Sigmoid colon (tissue), 7 donors: ENCODE measurements around the gene BCL3. TPM values are rescaled to one million over a fixed set of nuclear protein-coding genes. Genes with fewer than 3 reads are reported as not detected.

Experiments used
- DNase-seq: peaks from one replicate; pipeline ENCODE4 v3.0.0-alpha.2; 2019
- H3K27ac ChIP-seq, 4 donors: fragments of 200-600 bp; sonication (generic); one replicate each; pipeline ENCODE4 v1.5.1; 2016 to 2019; ENCODE audit warnings: mild to moderate bottlenecking in 1 of 4
- H3K27me3 ChIP-seq, 3 donors: fragments of 200-600 bp; sonication (generic); one replicate each; pipeline ENCODE4 v1.5.1; 2019; ENCODE audit warnings: mild to moderate bottlenecking in 1 of 3
- H3K36me3 ChIP-seq, 4 donors: fragments of 200-600 bp; sonication (generic); one replicate each; pipeline ENCODE4 v1.5.1; 2016 to 2019
- H3K4me1 ChIP-seq, 4 donors: fragments of 200-600 bp; sonication (generic); one replicate each; pipeline ENCODE4 v1.5.1; 2017 to 2019
- H3K4me3 ChIP-seq, 4 donors: fragments of 200-600 bp; sonication (generic); one replicate each; pipeline ENCODE4 v1.5.1; 2017 to 2019; ENCODE audit warnings: mild to moderate bottlenecking in 2 of 4, moderate library complexity in 1 of 4
- H3K9me3 ChIP-seq, 4 donors: fragments of 200-600 bp in 3 of 4; sonication (generic) in 3 of 4; one replicate each; pipeline versions ENCODE4 v1.5.1 to v1.6.1; 2013 to 2019
- EP300 ChIP-seq, 4 donors: sonication (generic); formaldehyde crosslinking; IDR thresholded peaks; one replicate each; pipeline ENCODE4 v1.6.1; 2017; ENCODE audit warnings: antibody characterized with exemption in 4 of 4
- POLR2A ChIP-seq, 2 donors: fragments of 450-650 bp; IDR thresholded peaks; one replicate each; pipeline ENCODE4 v1.6.1; 2016; ENCODE audit warnings: antibody characterized with exemption in 2 of 2, mild to moderate bottlenecking in 2 of 2, moderate library complexity in 2 of 2
- POLR2AphosphoS5 ChIP-seq, 4 donors: sonication (generic); formaldehyde crosslinking; IDR thresholded peaks; one replicate each; pipeline ENCODE4 v1.6.1; 2017; ENCODE audit warnings: antibody characterized with exemption in 4 of 4
- WGBS, 2 donors: extraction: QIAGEN DNeasy Blood & Tissue Kit; methylation state at CpG; one replicate each; pipeline ENCODE4 v1.1.7; 2013; 5-methylcytosine and 5-hydroxymethylcytosine counted together
- intact Hi-C: fragments of 100-400 bp; cut with DNase I; formaldehyde crosslinking; loops from one replicate; pipeline ENCODE4 v1.15.1; 2023
- polyA plus RNA-seq, 3 donors: library from polyadenylated mRNA; stranded (reverse); fragments of 200-250 nt; gene quantifications; one replicate each; pipeline ENCODE4 v1.2.3, GENCODE V29; 2013
- small RNA-seq, 3 donors: library from RNA; depleted of rRNA; stranded (forward); fragments of <200 nt; gene quantifications; one replicate each; pipeline ENCODE3, GENCODE V24; 2016
- total RNA-seq, 4 donors: library from RNA; depleted of rRNA; stranded (reverse); fragments of >200 nt; gene quantifications; one replicate each; pipeline ENCODE4 v1.1.0, GENCODE V29; 2016
- TF ChIP-seq, protein P1 (sequence below), 4 experiments: fragments of 450-650 bp in 3 of 4; fragments of 200-600 bp in 1 of 4; IDR thresholded peaks; one replicate each; pipeline ENCODE4 v1.5.1; 2016 to 2019; ENCODE audit warnings: antibody characterized with exemption in 4 of 4, mild to moderate bottlenecking in 3 of 4, moderate library complexity in 2 of 4
- donor health status: healthy with polysubstance abuse.
- donor health status: Bipolar disorder and iron deficiency.
- donor health status: healthy.

BCL3 gene
- total and polyA plus RNA-seq, 7 donors: 13.9 to 104 (median 44.4) TPM

DNA sequence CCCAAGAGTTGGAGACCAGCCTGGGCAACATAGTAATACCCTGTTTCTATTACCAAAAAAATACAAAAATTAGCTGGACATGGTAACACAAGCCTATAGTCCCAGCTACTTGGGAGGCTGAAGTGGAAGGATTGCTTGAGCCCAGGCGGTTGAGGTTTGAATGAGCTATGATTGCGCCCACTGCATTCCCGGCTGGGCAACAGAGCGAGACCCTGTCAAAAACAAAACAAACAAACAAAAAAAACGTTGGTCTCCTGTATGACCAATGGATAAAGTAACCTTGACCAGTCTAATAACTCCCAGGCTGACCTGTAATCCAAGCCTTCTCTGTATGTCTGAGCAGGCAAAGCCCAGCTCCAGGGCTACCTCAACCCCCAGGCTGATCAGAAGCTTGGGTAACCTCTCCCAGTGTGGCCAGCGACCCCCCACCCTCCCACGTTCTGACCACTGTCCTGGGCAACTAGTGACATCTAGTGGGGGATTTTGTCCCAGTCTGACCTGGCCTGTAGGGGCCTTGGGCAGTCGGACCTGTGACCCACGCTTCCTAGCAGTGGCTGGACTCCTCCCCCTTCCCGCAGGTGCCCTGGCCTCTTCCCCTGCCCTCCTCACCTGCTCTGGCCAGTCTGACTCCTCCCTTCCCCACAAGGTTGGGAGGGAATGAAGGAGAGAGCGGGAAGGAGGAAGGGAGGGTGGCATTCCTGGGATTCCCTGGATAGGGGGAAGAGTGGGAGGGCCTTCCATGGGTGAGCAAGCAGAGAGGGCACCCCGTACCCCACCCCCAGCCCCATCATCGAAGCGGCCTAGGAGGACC is 59.3 kb downstream of the BCL3 start:
- H3K36me3 ChIP-seq: no peaks in the 10 kb centered on the region
- H3K9me3 ChIP-seq: no peaks in the 10 kb centered on the region
- H3K4me1 ChIP-seq: peaks cover 0 to 28% (median 20%) of the 10 kb centered on the region in 4 donors
- peak overlapping the region; percentile 49 to 77 (median 59) for H3K27ac ChIP-seq
- 17 to 31% methylated on average over 14 of the region's 14 CpGs for WGBS, 2 donors
- no peak for DNase-seq
- no peak for TF ChIP-seq POLR2A (IDR thresholded peaks at IDR 0.05)
- TF ChIP-seq EP300 (IDR thresholded peaks at IDR 0.05): no peak
- TF ChIP-seq POLR2AphosphoS5 (IDR thresholded peaks at IDR 0.05): no peak
- TF ChIP-seq, protein P1, sequence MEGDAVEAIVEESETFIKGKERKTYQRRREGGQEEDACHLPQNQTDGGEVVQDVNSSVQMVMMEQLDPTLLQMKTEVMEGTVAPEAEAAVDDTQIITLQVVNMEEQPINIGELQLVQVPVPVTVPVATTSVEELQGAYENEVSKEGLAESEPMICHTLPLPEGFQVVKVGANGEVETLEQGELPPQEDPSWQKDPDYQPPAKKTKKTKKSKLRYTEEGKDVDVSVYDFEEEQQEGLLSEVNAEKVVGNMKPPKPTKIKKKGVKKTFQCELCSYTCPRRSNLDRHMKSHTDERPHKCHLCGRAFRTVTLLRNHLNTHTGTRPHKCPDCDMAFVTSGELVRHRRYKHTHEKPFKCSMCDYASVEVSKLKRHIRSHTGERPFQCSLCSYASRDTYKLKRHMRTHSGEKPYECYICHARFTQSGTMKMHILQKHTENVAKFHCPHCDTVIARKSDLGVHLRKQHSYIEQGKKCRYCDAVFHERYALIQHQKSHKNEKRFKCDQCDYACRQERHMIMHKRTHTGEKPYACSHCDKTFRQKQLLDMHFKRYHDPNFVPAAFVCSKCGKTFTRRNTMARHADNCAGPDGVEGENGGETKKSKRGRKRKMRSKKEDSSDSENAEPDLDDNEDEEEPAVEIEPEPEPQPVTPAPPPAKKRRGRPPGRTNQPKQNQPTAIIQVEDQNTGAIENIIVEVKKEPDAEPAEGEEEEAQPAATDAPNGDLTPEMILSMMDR (IDR thresholded peaks at IDR 0.05): peak in 2 of 4 experiments; percentile 15 to 23
- H3K4me3 ChIP-seq: peak overlapping the region in 1 of 4 donors; percentile 50
- intact Hi-C loops: loop anchor here (2.0 kb wide), 1 partner anchor 37 kb away; no protein-coding TSS in a partner anchor
- H3K27me3 ChIP-seq: no peaks in the 10 kb centered on the region

DNA sequence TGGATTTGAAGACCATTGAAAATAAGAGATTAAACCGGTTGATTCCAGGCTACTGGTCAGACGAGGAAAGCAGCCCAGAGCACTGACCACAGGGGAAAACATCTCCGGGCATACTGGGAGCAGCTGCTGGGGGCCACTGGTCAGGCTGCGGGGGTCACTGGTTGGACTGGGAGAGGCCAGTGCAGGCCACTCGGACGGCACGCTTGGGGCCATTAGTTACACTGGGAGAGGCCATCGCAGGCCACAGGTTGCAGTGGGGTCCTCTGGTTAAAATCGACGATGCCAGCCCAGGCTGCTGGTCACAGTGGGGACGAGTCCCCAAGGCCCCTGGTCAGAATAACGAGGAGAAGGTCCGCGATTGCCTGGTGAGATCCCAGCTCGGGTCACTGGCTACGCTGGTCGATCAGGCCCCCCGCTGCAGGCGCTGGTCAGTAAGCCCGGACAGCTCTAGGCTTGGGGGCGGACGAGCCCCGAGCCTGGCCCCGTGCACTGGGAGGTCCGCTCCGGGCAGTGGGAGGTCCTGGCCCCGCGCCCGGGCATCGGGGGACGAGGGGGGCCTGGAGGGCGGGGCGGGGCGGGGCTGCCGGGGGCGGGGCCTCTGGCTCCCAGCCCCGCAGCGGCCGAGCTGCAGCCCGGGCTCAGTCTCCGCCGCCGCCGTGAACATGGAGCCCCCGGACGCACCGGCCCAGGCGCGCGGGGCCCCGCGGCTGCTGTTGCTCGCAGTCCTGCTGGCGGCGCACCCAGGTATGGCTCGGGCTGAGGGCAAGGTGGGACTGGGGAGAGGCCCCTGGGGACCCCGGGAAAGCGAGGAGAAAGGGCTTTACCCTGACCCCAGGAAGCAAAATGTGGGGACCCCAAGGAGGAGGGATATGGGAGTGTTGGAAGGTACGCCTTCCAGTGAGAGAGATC is 60.2 kb downstream of the BCL3 start, which contains the start of gene BCAM:
Gene BCAM (plus strand): TSS at position 641 of the 909 bp plus-strand sequence. CDS start 22 bp downstream, at position 663.
- 2 to 3% methylated on average over 59 of the region's 59 CpGs for WGBS, 2 donors

More for the DNA sequence above, 60.2 kb downstream of the BCL3 start, which contains the start of gene BCAM:
- Histone ChIP-seq H3K4me3 (peak within 1 kb of the TSS; percentile 34 to 55 (median 52)), H3K27me3 (no peaks in the 10 kb centered on the region), H3K4me1 (peaks cover 0 to 28% (median 20%) of the 10 kb centered on the region in 4 donors), H3K36me3 (no peaks in the 10 kb centered on the region), H3K9me3 (no peaks in the 10 kb centered on the region), H3K27ac (peak within 1 kb of the TSS; percentile 49 to 77 (median 59))
- peak; percentile 91 for DNase-seq
- TF ChIP-seq EP300 (IDR thresholded peaks at IDR 0.05) (no peak), POLR2A (IDR thresholded peaks at IDR 0.05) (no peak), POLR2AphosphoS5 (IDR thresholded peaks at IDR 0.05) (peak in 3 of 4 donors; percentile 23 to 54 (median 48))
- TF ChIP-seq, protein P1 (IDR thresholded peaks at IDR 0.05): no peak
- intact Hi-C loops: loop anchor here (2.0 kb wide), 1 partner anchor 36 kb away; no protein-coding TSS in a partner anchor

Small RNA genes within 50 kb of the gene (small RNA-seq; reads per million reads assigned to genes)
- gene RF00156 (0 reads per million in 3 donors), gene RF00285 (0 reads per million in 3 donors)

Other genes with a start within 250 kb of the BCL3 start
- 10 to 100 TPM in 2 of 4 donors, 1 to 10 TPM in 2; 8.4 to 19.5 (median 10.2) TPM for gene ZNF180, start 248.2 kb upstream of the BCL3 start, total RNA-seq
- gene ZNF180, start 248.2 kb upstream of the BCL3 start, polyA plus RNA-seq: 1 to 10 TPM; 2.4 to 4.9 (median 4.8) TPM
- under 1 TPM in 1 of 4 donors, not detected in 3; 0.36 TPM for gene CEACAM20, start 219.0 kb upstream of the BCL3 start, total RNA-seq
- gene CEACAM20, start 219.0 kb upstream of the BCL3 start, polyA plus RNA-seq: under 1 TPM in 1 of 3 donors, not detected in 2; 0.22 TPM
- not detected for gene IGSF23, start 135.1 kb upstream of the BCL3 start, total RNA-seq
- gene IGSF23, start 135.1 kb upstream of the BCL3 start, polyA plus RNA-seq: not detected
- 10 to 100 TPM in 3 of 4 donors, 1 to 10 TPM in 1; 7.8 to 39.4 (median 14.6) TPM for gene PVR, start 104.8 kb upstream of the BCL3 start, total RNA-seq
- 10 to 100 TPM in 1 of 3 donors, 1 to 10 TPM in 2; 3.0 to 19.7 (median 4.6) TPM for gene PVR, start 104.8 kb upstream of the BCL3 start, polyA plus RNA-seq
- gene CEACAM19, start 77.2 kb upstream of the BCL3 start, total RNA-seq: 1 to 10 TPM; 1.3 to 5.3 (median 2.6) TPM
- 1 to 10 TPM in 1 of 3 donors, under 1 TPM in 2; 0.60 to 4.9 (median 0.69) TPM for gene CEACAM19, start 77.2 kb upstream of the BCL3 start, polyA plus RNA-seq
- not detected for gene CEACAM16, start 49.6 kb upstream of the BCL3 start, total RNA-seq
- gene CEACAM16, start 49.6 kb upstream of the BCL3 start, polyA plus RNA-seq: not detected
- gene CBLC, start 29.2 kb downstream of the BCL3 start, total RNA-seq: not detected
- 10 to 100 TPM; 46.8 to 64.5 (median 58.0) TPM for gene CBLC, start 29.2 kb downstream of the BCL3 start, polyA plus RNA-seq
- gene BCAM, start 60.4 kb downstream of the BCL3 start, total RNA-seq: 10 to 100 TPM in 3 of 4 donors, 1 to 10 TPM in 1; 6.1 to 36.3 (median 13.4) TPM
- 10 to 100 TPM in 1 of 3 donors, 1 to 10 TPM in 2; 1.2 to 19.9 (median 2.1) TPM for gene BCAM, start 60.4 kb downstream of the BCL3 start, polyA plus RNA-seq
- 10 to 100 TPM; 16.3 to 39.6 (median 27.3) TPM for gene NECTIN2, start 97.6 kb downstream of the BCL3 start, total RNA-seq
- gene NECTIN2, start 97.6 kb downstream of the BCL3 start, polyA plus RNA-seq: 10 to 100 TPM; 15.6 to 68.6 (median 27.3) TPM
- gene TOMM40, start 142.5 kb downstream of the BCL3 start, total RNA-seq: 10 to 100 TPM; 21.6 to 40.2 (median 33.1) TPM
- 10 to 100 TPM; 32.4 to 76.8 (median 32.4) TPM for gene TOMM40, start 142.5 kb downstream of the BCL3 start, polyA plus RNA-seq
- gene APOE, start 157.1 kb downstream of the BCL3 start, total RNA-seq: 100 to 1,000 TPM in 2 of 4 donors, 10 to 100 TPM in 2; 63.5 to 188 (median 92.2) TPM
- 100 to 1,000 TPM; 111 to 326 (median 208) TPM for gene APOE, start 157.1 kb downstream of the BCL3 start, polyA plus RNA-seq
- gene APOC1, start 165.9 kb downstream of the BCL3 start, total RNA-seq: 10 to 100 TPM in 1 of 4 donors, 1 to 10 TPM in 2, not detected in 1; 2.3 to 11.8 (median 5.8) TPM
- 10 to 100 TPM; 46.2 to 73.3 (median 49.9) TPM for gene APOC1, start 165.9 kb downstream of the BCL3 start, polyA plus RNA-seq
- not detected for gene APOC4, start 193.5 kb downstream of the BCL3 start, total RNA-seq
- gene APOC4, start 193.5 kb downstream of the BCL3 start, polyA plus RNA-seq: not detected
- gene APOC2, start 197.3 kb downstream of the BCL3 start, total RNA-seq: not detected
- gene APOC2, start 197.3 kb downstream of the BCL3 start, polyA plus RNA-seq: 10 to 100 TPM in 1 of 3 donors, 1 to 10 TPM in 2; 3.0 to 10.6 (median 3.3) TPM
- gene CLPTM1, start 206.7 kb downstream of the BCL3 start, total RNA-seq: 10 to 100 TPM; 31.6 to 51.5 (median 45.1) TPM
- gene CLPTM1, start 206.7 kb downstream of the BCL3 start, polyA plus RNA-seq: 10 to 100 TPM; 22.2 to 94.0 (median 27.0) TPM